Heart right ventricle (tissue), 16 donors: ENCODE results near the gene ANKK1. TPM values are rescaled to one million over a fixed set of nuclear protein-coding genes. Genes with fewer than 3 reads are reported as not detected.

Source experiments
- ATAC-seq, 8 donors: fragments of 200-7000 bp; cut with Tn5 transposase; one replicate each; pipeline ENCODE4 v1.9.1; 2020; ENCODE audit warnings: mild to moderate bottlenecking in 8 of 8, moderate library complexity in 8 of 8, moderate number of reproducible peaks in 1 of 8
- DNase-seq, 2 donors: peaks; one replicate each; pipeline ENCODE4 v3.0.0-alpha.2; 2020
- H3K27ac ChIP-seq, 10 donors: fragments of 200-600 bp; sonication (generic) in 2 of 10; one replicate each; pipeline versions ENCODE4 v1.5.0 to v1.8.0; 2020 to 2022; ENCODE audit warnings: mild to moderate bottlenecking in 3 of 10
- H3K27me3 ChIP-seq, 7 donors: fragments of 200-600 bp; one replicate each; pipeline ENCODE4 v1.8.0; 2021 to 2022; ENCODE audit warnings: mild to moderate bottlenecking in 2 of 7
- H3K36me3 ChIP-seq, 9 donors: fragments of 200-600 bp; sonication (generic) in 1 of 9; one replicate each; pipeline versions ENCODE4 v1.5.0 to v1.8.0; 2020 to 2022; ENCODE audit warnings: mild to moderate bottlenecking in 2 of 9
- H3K4me1 ChIP-seq, 9 donors: fragments of 200-600 bp; sonication (generic) in 1 of 9; one replicate each; pipeline versions ENCODE4 v1.5.0 to v1.8.0; 2020 to 2022; ENCODE audit warnings: mild to moderate bottlenecking in 4 of 9
- H3K4me3 ChIP-seq, 10 donors: fragments of 200-600 bp; sonication (generic) in 2 of 10; one replicate each; pipeline versions ENCODE4 v1.5.0 to v1.8.0; 2020 to 2022; ENCODE audit warnings: mild to moderate bottlenecking in 7 of 10, moderate library complexity in 2 of 10
- H3K9me3 ChIP-seq, 11 donors: fragments of 200-600 bp in 10 of 11; sonication (generic) in 2 of 11; one replicate each; pipeline versions ENCODE4 v1.5.0 to v1.8.0; 2013 to 2022; ENCODE audit warnings: mild to moderate bottlenecking in 2 of 11, control low read depth in 1 of 11, moderate library complexity in 1 of 11
- WGBS, 2 donors: extraction: QIAGEN DNeasy Blood & Tissue Kit; methylation state at CpG; one replicate each; pipeline ENCODE4 v1.1.7; 2013; ENCODE audit warnings: inconsistent platforms in 1 of 2; 5-methylcytosine and 5-hydroxymethylcytosine counted together
- intact Hi-C, 10 donors: fragments of 100-400 bp; cut with DNase I; formaldehyde crosslinking; loops; one replicate each; pipeline versions ENCODE4 v1.11.1 to v1.14.2; 2022
- polyA plus RNA-seq, 2 donors: library from polyadenylated mRNA; stranded (reverse); fragments of 200-250 nt; gene quantifications; one replicate each; pipeline ENCODE4 v1.2.3, GENCODE V29; 2013
- total RNA-seq, 10 donors: library from RNA; stranded (reverse); fragmentation: NEBNext Ultra II Directional in 3 of 10; extraction: Animal tissue kit (Norgen Biotek cat#: 25700) in 3 of 10; gene quantifications; one replicate each; pipeline versions ENCODE4 v1.2.1 to v1.2.4, GENCODE V29; 2021 to 2023
- TF ChIP-seq, protein P1 (sequence below), 9 donors: fragments of 200-600 bp; sonication (generic) in 2 of 9; IDR thresholded peaks; one replicate each; pipeline versions ENCODE4 v1.5.0 to v1.8.0; 2021 to 2022; ENCODE audit warnings: antibody characterized with exemption in 9 of 9, mild to moderate bottlenecking in 5 of 9, moderate library complexity in 1 of 9
- donor health status: Arrhythmogenic right ventricular cardiomyopathy.
- donor health status: ischemic (EF 13 %, LVEDD 7.1; RV severe dilation, severe dysfunction).
- donor health status: healthy with polysubstance abuse.
- donor health status: DM: no; HTN: yes; CAD: no.
- donor health status: DM: no; HTN: no; CAD: no.
- donor health status: ischemic (EF 25% LVEDD 6.9; RV normal size, moderate dysfunction).
- donor health status: ischemic (EF 25% LVEDD 5.7; RV mildly dilated, moderate dysfunction).
- donor health status: healthy.
- donor health status: DM: yes; HTN: yes; CAD: no.
- donor health status: Ischemic cardiomyopathy.
- donor health status: ischemic (EF 35%, LVEDD 5.7; RV mildly dilated, moderate dysfunction).
- donor health status: nonischemic (EF 11% LVEDD 7.7; RV severe dilation, severe dysfunction).
- donor health status: DM: yes; HTN: yes; CAD: no.
- donor health status: PGD.
- donor health status: ischemic (EF 29% LVEDD 5.4; RV normal size, mild dysfunction).
- donor health status: nonischemic (EF 23%, LVEDD 6.1; RV moderate dilation, normal function).

The ANKK1 gene
- total and polyA plus RNA-seq, 12 donors = 0.06 to 0.37 TPM; not detected in 10

DNA sequence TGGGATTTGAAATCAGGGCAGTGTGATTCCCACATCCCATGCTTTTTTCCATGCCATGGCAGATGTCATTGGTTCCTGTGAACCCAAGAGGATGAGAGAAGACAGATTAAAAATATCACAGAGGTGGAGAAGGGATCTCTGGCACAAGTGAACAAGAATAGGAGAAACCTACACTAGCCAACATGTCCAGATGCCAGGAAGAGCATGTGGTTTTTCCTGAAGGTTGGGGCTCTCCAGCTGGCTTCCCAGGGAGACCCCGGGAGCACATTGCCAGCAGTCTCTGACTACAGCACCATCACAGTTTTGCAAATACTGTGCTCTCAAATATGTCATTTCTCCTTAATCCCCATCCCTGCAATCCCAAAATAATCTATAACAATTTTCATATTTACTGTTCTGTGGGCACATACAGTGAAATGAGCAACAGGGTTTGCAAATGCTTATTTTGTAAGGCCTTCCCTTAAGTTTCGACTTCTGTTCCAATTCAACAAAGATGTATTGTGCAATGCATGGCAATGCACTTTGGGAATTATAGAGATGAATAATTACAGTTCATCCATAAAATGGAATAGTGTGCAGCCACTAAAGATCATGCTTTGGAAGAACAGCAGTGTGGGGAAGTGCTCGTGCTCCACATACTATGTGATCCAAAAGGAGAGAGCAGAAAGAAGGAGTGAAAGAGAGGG lies 4.8 kb downstream of the ANKK1 start:
- Histone ChIP-seq H3K27ac (no peak overlapping the region), H3K27me3 (peaks cover 0 to 28% (median 25%) of the 10 kb centered on the region in 7 donors), H3K9me3 (no peaks in the 10 kb centered on the region), H3K4me3 (no peak overlapping the region), H3K4me1 (peaks cover 0 to 6% (median 0%) of the 10 kb centered on the region in 9 donors), H3K36me3 (no peaks in the 10 kb centered on the region)
- TF ChIP-seq, protein P1, sequence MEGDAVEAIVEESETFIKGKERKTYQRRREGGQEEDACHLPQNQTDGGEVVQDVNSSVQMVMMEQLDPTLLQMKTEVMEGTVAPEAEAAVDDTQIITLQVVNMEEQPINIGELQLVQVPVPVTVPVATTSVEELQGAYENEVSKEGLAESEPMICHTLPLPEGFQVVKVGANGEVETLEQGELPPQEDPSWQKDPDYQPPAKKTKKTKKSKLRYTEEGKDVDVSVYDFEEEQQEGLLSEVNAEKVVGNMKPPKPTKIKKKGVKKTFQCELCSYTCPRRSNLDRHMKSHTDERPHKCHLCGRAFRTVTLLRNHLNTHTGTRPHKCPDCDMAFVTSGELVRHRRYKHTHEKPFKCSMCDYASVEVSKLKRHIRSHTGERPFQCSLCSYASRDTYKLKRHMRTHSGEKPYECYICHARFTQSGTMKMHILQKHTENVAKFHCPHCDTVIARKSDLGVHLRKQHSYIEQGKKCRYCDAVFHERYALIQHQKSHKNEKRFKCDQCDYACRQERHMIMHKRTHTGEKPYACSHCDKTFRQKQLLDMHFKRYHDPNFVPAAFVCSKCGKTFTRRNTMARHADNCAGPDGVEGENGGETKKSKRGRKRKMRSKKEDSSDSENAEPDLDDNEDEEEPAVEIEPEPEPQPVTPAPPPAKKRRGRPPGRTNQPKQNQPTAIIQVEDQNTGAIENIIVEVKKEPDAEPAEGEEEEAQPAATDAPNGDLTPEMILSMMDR (IDR thresholded peaks at IDR 0.05) = no peak
- intact Hi-C loops = no loop called here
- 79 to 82% methylated on average over 3 of the region's 3 CpGs for WGBS, 2 donors
- DNase-seq (no peak), ATAC-seq (no peak)

DNA sequence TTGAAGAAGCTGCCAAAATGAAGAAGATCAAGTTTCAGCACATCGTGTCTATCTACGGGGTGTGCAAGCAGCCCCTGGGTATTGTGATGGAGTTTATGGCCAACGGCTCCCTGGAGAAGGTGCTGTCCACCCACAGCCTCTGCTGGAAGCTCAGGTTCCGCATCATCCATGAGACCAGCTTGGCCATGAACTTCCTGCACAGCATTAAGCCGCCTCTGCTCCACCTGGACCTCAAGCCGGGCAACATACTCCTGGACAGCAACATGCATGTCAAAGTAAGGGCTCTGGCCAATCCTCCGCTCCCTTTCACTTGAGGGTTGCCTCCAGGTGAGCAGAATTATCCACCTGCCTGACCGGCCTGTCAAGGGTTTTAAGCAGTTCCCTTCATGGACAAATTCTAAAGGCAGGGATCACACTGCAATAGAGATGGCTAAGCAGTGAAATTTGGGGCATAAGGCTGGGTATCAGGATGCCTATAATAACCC lies 6.0 kb downstream of the ANKK1 start:
- Histone ChIP-seq H3K4me1 (no peaks in the 10 kb centered on the region), H3K9me3 (no peaks in the 10 kb centered on the region), H3K36me3 (no peaks in the 10 kb centered on the region), H3K27ac (no peak overlapping the region), H3K27me3 (peaks cover 0 to 16% (median 14%) of the 10 kb centered on the region in 7 donors), H3K4me3 (no peak overlapping the region)
- TF ChIP-seq, protein P1 (IDR thresholded peaks at IDR 0.05) = no peak
- DNase-seq (no peak), ATAC-seq (no peak)
- WGBS, 2 donors = 82% methylated on average over 8 of the region's 8 CpGs
- intact Hi-C loops = no loop called here

DNA sequence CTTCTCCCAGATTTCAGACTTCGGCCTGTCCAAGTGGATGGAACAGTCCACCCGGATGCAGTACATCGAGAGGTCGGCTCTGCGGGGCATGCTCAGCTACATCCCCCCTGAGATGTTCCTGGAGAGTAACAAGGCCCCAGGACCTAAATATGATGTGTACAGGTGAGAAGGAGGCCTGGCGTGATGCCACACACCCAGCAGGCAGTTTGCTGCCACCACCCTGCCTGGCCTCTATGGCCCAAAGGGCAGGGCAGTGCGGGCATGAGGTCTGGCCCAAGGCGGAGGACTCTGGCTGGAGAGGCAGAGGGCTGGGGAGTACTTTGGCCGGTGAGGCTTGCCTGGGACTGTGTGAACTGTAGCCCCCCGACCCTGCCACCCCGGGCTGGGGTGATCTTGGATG lies 7.3 kb downstream of the ANKK1 start:
- H3K4me3 ChIP-seq = no peak overlapping the region
- no peaks in the 10 kb centered on the region for H3K4me1 ChIP-seq
- intact Hi-C loops = no loop called here
- no peaks in the 10 kb centered on the region for H3K36me3 ChIP-seq
- WGBS, 2 donors = 92 to 96% methylated on average over 11 of the region's 11 CpGs
- DNase-seq (no peak), ATAC-seq (no peak)
- H3K27ac ChIP-seq = no peak overlapping the region
- TF ChIP-seq, protein P1 (IDR thresholded peaks at IDR 0.05) = no peak
- H3K9me3 ChIP-seq = no peaks in the 10 kb centered on the region
- H3K27me3 ChIP-seq = peaks cover 0 to 6% (median 2%) of the 10 kb centered on the region in 7 donors

DNA sequence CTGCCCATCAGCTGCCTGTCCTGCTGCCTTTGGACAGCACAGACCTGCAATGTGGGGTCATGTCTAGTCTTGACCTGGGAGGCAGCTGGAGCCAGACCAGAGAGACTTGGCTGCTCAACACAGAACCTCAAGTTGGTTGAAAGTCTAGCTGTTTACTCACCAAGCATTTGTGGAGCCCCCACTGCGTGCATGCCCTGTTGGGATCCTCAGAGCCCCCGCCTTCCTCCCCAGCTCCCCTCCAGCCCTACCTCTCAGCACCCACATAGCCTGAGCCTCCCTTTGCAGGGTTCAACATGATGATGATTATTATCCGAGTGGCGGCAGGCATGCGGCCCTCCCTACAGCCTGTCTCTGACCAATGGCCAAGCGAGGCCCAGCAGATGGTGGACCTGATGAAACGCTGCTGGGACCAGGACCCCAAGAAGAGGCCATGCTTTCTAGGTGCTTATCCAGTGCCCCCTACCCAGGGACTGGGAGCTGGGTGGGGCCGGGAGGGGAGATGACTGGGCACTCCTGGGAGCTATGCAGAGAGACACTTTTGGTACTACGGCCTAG lies 8.3 kb downstream of the ANKK1 start:
- no peak for ATAC-seq
- TF ChIP-seq, protein P1 (IDR thresholded peaks at IDR 0.05) = no peak
- no peak for DNase-seq
- 93 to 95% methylated on average over 9 of the region's 9 CpGs for WGBS, 2 donors
- H3K36me3 ChIP-seq = no peaks in the 10 kb centered on the region
- no peaks in the 10 kb centered on the region for H3K9me3 ChIP-seq
- no peak overlapping the region for H3K27ac ChIP-seq
- intact Hi-C loops = no loop called here
- H3K4me3 ChIP-seq = no peak overlapping the region
- no peaks in the 10 kb centered on the region for H3K4me1 ChIP-seq
- no peaks in the 10 kb centered on the region for H3K27me3 ChIP-seq
